Retinal pigment epithelial cell (primary cell): ENCODE data around the gene TGFB1.
"Not testable (repeated sequence)": the region's sequence is repeated elsewhere in the genome, so short reads cannot be mapped to it uniquely, and the experiment has no call there.

Experiments
- DNase-seq: peaks from one replicate; pipeline ENCODE4 v3.0.0-alpha.2; 2010; ENCODE audit warnings: low read depth
- H3K4me3 ChIP-seq: 2 replicates; pipeline ENCODE4 v1.5.1; 2011; ENCODE audit warnings: mild to moderate bottlenecking, low read length, control low read depth, moderate library complexity
- CTCF ChIP-seq: conservative IDR thresholded peaks from 2 replicates; pipeline ENCODE4 v1.5.1; 2011; ENCODE audit warnings: low read depth, low read length, control low read depth, inconsistent platforms

TGFB1 gene

GRCh38 chr19:41354343-41354953, 726 bp upstream of the TGFB1 start:
- H3K4me3 ChIP-seq, result peak overlapping the region; percentile 73
- DNase-seq, result no peak
- TF ChIP-seq CTCF, result no peak

DNA sequence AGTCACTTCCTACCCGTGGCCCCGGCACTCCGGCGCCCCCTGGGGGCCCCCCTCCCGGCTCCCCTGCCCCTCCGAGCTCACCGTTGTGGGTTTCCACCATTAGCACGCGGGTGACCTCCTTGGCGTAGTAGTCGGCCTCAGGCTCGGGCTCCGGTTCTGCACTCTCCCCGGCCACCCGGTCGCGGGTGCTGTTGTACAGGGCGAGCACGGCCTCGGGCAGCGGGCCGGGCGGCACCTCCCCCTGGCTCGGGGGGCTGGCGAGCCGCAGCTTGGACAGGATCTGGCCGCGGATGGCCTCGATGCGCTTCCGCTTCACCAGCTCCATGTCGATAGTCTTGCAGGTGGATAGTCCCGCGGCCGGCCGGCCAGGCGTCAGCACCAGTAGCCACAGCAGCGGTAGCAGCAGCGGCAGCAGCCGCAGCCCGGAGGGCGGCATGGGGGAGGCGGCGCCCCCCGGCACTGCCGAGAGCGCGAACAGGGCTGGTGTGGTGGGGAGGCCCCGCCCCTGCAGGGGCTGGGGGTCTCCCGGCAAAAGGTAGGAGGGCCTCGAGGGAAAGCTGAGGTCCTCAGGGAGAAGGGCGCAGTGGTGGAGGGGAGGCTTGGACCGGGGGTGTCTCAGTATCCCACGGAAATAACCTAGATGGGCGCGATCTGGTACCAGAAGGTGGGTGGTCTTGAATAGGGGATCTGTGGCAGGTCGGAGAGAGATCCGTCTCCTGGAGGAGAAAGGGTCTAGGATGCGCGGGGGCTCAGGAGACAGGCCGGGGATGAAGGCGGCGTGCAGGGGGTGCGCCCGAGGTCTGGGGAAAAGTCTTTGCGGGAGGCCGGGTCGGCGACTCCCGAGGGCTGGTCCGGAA, 885 bp downstream of the TGFB1 start:
- TF ChIP-seq CTCF, result peak; percentile 65
- no peak for DNase-seq
- peak overlapping the region; percentile 73 for H3K4me3 ChIP-seq

DNA sequence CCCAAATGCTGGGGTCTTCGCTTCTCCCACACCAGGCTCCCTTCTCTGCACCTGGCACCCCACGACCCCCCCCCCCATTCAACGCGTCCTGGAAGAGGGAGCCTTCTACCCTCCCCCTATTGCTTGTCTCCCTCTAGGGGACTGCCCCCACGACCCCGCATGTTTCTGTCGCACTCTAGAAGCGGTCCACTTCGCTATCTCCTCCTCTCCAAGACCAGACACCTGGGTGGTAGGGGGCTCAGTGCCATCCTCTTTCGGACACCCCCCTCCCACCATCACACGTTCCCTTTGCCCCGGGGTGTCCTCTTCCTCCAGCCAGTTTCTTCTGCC, 1.5 kb downstream of the TGFB1 start:
- H3K4me3 ChIP-seq, result peak overlapping the region; percentile 73
- no peak for DNase-seq
- no peak for TF ChIP-seq CTCF

DNA sequence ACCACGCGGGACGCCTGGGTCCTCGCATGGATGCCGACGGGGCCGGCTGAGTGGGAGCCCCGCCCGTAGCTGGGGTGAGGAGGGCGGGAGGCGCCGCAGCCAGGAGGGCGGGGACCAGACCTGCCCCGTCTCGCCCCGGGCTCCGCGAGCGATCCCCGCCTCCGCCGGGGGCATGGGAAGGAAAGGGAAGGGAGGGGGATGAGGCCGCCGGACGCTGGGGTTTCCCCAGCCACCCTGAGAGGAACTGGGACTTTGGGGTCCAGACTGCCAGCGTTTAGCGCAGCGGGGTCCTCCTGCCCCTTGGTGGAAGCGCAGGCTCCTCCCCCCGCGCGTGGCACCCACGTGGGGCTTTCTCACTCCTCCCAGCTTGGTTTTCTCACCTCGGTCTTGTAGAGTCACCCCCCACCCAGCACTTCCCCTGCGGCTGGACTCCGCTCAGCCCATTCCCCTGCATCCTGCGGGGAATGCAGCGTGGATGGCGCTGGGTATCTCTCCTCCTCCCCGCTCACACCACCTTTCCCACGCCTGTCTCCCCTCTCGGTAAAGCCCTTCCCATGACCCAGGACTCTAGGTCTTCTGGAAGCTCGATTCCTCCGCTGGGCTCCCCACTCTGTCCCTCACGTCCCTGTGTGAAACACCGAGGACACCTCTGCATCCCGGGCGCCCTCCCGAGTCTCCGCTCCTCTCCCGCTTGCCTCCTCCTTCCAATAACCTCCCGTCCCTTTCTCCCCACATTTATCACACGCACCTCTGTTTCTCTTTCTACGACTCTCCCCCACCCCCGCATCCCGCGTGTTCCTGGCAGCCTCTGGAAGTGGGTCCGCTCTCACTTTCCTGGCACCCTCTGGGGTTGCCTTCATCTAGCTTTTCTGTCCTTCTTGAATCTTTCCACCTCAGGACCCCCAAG, 2.1 kb downstream of the TGFB1 start:
- peak overlapping the region; percentile 73 for H3K4me3 ChIP-seq
- no peak for DNase-seq
- no peak for TF ChIP-seq CTCF

- no peak for TF ChIP-seq CTCF
- no peak for DNase-seq
- peak overlapping the region; percentile 73 for H3K4me3 ChIP-seq
These were observed 2.9 kb downstream of the TGFB1 start for GRCh38 chr19:41350735-41351338.

DNA sequence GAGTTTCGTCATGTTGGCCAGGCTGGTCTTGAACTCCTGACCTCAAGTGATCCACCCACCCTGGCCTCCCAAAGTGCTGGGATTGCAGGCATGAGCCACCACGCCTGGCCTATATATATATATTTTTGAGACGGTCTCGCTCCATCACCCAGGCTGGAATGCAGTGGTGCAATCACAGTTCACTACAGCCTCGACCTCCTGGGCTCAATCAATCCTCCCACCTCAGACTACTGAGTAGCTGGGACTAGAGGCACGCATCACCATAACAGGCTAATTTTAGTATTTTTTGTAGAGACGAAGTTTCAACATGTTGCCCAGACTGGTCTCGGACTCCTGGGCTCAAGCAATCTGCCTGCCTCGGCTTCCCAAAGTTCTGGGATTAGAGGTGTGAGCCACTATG, 6.8 kb downstream of the TGFB1 start:
- not testable (repeated sequence) for DNase-seq, H3K4me3 ChIP-seq

- TF ChIP-seq CTCF, result no peak
- H3K4me3 ChIP-seq, result no peak overlapping the region
- DNase-seq, result no peak
These were observed 9.6 kb downstream of the TGFB1 start for GRCh38 chr19:41344162-41344561.
